NOMO-1 treated with DMSO at 0.1 percent for 48 hours (cell line): ENCODE measurements around the gene SPTBN5.

Experiments
- DNase-seq: peaks from one replicate; lab custom pipeline; 2025; ENCODE audit not compliant: unreplicated experiment; lab: John Stamatoyannopoulos, UW

Gene SPTBN5

GRCh38 chr15:41926185-41927056, 32.6 kb upstream of the SPTBN5 start:
- DNase-seq, result peak; percentile 13

GRCh38 chr15:41925086-41925608, 31.3 kb upstream of the SPTBN5 start:
- DNase-seq, result no peak

- DNase-seq, result no peak
Measured at GRCh38 chr15:41923401-41923997, 29.6 kb upstream of the SPTBN5 start.

- no peak for DNase-seq
Measured at GRCh38 chr15:41922353-41922752, 28.5 kb upstream of the SPTBN5 start.

- DNase-seq, result no peak
Measured at GRCh38 chr15:41921639-41922038, 27.8 kb upstream of the SPTBN5 start.

- no peak for DNase-seq
Measured at GRCh38 chr15:41921167-41921566, 27.3 kb upstream of the SPTBN5 start.

- DNase-seq, result no peak
Measured at GRCh38 chr15:41919954-41920538, 26.2 kb upstream of the SPTBN5 start.

- DNase-seq, result no peak
Measured at GRCh38 chr15:41919201-41919820, 25.5 kb upstream of the SPTBN5 start.

GRCh38 chr15:41918506-41919126, 24.8 kb upstream of the SPTBN5 start:
- DNase-seq, result no peak

GRCh38 chr15:41917767-41918430, 24.0 kb upstream of the SPTBN5 start:
- DNase-seq, result no peak

GRCh38 chr15:41915255-41915994, 21.6 kb upstream of the SPTBN5 start:
- peak; percentile 46 for DNase-seq

GRCh38 chr15:41914411-41914810, 20.6 kb upstream of the SPTBN5 start:
- no peak for DNase-seq

GRCh38 chr15:41913256-41913655, 19.4 kb upstream of the SPTBN5 start:
- DNase-seq, result no peak

GRCh38 chr15:41911691-41912345, 18.0 kb upstream of the SPTBN5 start:
- DNase-seq, result no peak

GRCh38 chr15:41908736-41909461, 15.0 kb upstream of the SPTBN5 start:
- no peak for DNase-seq

GRCh38 chr15:41907141-41907540, 13.3 kb upstream of the SPTBN5 start:
- DNase-seq, result no peak

- DNase-seq, result no peak
Measured at GRCh38 chr15:41906608-41907007, 12.8 kb upstream of the SPTBN5 start.

- no peak for DNase-seq
Measured at GRCh38 chr15:41905036-41905793, 11.4 kb upstream of the SPTBN5 start.
